KBM-7 (cell line): Measurements from ENCODE around the gene SH2D3C.
"Not testable (repeated sequence)": the region's sequence is repeated elsewhere in the genome, so short reads cannot be mapped to it uniquely, and the experiment has no call there.

Experiments used
- DNase-seq: peaks from one replicate; pipeline ENCODE4 v3.0.0-alpha.2; 2015
- in situ Hi-C: fragments of 300-500 bp; cut with MboI; formaldehyde crosslinking; loops from 2 replicates; pipeline ENCODE4 v1.14.3; 2020; ENCODE audit warnings: low sequenced_read_pairs, low pct_unique_long_range_greater_than_20kb, mixed read lengths

The SH2D3C gene

GRCh38 chr9:127770905-127771569 lies 7.4 kb downstream of the SH2D3C start:
- in situ Hi-C loops, result no loop called here
- DNase-seq, result peak; percentile 98

- DNase-seq, result no peak
- in situ Hi-C loops, result no loop called here
These were observed 7.9 kb downstream of the SH2D3C start for GRCh38 chr9:127770583-127770904.

- peak; percentile 80 for DNase-seq
- in situ Hi-C loops, result no loop called here
These were observed 8.4 kb downstream of the SH2D3C start for GRCh38 chr9:127769929-127770582.

DNA sequence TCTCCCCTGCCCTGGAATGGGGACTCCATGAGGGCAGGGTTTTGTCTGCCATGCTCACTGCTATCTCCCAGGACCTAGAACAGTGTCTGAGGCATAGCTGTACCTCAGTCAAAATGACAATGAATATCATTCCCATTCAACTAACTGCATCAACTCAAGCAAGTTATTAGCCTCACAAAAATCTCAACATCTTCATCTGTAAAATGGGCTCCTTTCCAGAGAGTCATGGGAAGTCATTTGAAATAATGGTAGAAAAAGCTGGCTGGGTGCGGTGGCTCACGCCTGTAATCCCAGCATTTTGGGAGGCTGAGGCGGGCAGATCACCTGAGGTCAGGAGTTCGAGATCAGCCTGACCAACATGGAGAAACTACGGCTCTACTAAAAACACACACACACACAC lies 9.4 kb downstream of the SH2D3C start:
- no peak for DNase-seq
- in situ Hi-C loops, result no loop called here

- no peak for DNase-seq
- in situ Hi-C loops, result no loop called here
These were observed 9.8 kb downstream of the SH2D3C start for GRCh38 chr9:127768698-127769097.

- in situ Hi-C loops, result no loop called here
These were observed 10.5 kb downstream of the SH2D3C start for GRCh38 chr9:127767909-127768331.

DNA sequence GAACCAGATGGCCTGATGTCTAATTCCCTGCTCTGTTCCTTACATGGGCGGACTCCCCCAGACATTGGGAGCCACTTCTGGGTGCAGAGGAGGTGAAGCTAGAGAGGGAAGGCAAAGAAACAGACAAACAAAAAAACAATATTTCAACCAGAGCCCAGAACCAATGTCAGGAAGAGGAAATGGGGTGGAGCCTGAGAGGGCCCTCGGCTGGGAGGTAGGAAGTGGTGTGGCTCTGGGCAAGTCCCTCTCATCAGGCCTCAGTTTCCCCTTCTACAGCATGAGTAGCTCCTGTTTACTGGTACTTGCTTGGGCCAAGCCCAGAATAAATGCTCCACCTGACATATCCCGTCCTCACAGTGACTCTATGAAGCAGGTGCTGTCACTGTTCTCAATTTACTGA lies 11.1 kb downstream of the SH2D3C start:
- DNase-seq, result no peak
- in situ Hi-C loops, result no loop called here

More at GRCh38 chr9:127767909-127768331, 10.5 kb downstream of the SH2D3C start:
- DNase-seq, result no peak

- in situ Hi-C loops, result no loop called here
- DNase-seq, result no peak
These were observed 13.0 kb downstream of the SH2D3C start for GRCh38 chr9:127765418-127765817.

DNA sequence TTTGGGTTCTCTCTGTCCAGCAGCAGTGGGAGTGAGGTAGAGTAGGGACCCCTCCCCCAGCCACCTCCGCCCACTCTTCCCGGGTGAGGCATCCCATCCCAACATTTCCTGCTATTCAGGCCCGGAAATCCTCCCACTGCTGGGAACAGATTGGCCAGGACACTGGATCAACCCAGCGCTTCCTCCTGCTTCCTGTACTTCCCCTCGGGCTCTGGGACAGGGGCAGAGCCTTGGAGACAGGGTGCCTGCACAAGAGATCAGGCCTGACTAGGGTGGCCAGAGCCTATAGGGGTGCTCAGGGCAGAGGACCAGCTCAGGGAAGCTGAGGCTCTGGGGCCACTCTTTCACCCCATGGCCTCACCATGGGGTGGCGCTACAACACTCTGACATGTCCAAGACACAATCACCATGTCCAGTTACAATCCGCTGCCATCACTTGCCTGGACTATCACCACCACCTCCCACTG lies 14.5 kb downstream of the SH2D3C start:
- peak; percentile 62 for DNase-seq
- in situ Hi-C loops, result no loop called here

- peak; percentile 60 for DNase-seq
- in situ Hi-C loops, result no loop called here
These were observed 16.3 kb downstream of the SH2D3C start for GRCh38 chr9:127762111-127762676.

DNA sequence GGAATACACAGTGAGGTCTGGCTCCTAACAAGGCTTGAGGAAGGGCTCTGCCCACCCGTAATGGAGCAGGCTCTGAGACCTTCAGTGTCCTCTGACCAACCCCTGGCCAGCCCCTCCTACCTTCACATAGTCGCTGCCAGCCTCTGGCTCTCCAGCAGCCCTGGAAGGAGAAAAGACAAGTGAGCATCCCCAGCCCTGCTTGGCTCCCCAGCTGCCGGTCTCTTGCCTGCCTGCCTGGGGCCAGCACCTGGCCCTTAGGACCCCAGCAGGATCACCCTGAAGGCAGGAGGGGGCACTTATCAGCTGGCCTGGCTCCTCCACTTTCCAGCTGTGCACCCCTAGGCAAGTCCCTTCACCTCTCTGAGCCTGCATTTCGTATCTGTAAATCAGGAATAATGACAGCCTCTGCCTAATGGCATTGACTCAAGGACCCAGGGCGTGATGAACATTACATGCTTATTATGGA lies 16.9 kb downstream of the SH2D3C start:
- in situ Hi-C loops, result no loop called here
- DNase-seq, result no peak

- DNase-seq, result no peak
- in situ Hi-C loops, result no loop called here
These were observed 17.4 kb downstream of the SH2D3C start for GRCh38 chr9:127761061-127761460.

GRCh38 chr9:127758843-127759242 lies 19.6 kb downstream of the SH2D3C start:
- DNase-seq, result no peak
- in situ Hi-C loops, result no loop called here

- in situ Hi-C loops, DNase-seq: not testable (repeated sequence)
These were observed 21.7 kb downstream of the SH2D3C start for GRCh38 chr9:127756776-127757175.

GRCh38 chr9:127756233-127756632 lies 22.2 kb downstream of the SH2D3C start:
- in situ Hi-C loops, result no loop called here
- no peak for DNase-seq

DNA sequence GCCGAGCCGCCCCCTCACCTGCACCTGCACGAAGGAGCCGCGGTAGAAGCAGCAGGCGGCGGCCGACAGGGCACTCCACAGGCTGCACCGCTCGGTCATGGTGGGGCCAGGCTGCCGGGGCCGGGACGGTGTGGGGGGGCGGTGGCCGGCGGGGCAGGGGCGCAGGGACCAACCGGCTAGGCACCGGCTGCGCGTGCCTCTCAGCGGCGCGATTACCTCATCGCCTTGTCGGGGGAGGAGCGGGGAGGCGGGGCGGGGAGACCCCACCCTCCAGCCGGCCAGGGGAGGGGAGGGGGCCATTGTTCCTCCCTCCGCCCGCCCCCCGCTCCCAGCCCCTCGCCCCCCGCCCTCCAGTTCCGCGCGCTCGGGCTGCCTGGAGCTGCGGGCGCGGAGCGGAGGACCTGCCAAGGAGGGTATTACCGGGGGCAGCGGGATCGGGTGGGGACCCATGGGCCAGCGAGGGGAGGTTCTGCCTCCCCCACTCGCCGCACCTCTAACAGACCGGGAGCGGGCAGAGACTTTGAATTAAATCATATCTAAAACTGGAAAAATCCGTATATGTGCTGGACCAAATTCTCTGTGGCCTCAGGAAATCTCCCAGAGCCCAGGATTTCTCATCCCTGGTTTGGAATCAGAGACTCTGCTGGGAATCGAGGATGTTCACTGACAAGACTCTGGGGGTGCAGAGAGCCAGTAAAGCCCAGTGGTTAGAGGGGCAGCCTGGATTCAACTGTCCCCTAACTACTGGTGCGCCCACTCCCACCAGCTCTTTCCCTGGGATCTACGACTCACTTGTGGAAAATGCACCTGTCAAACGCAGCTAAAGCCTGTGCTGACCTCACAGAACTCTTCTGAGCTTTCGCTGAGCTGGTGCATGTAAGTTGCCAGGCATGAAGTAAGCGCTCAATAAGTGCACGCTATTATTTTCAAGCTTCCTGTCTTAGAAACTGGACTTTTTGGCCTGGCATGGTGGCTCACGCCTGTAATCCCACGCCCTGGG lies 23.1 kb downstream of the SH2D3C start:
- no peak for DNase-seq
- in situ Hi-C loops, result no loop called here

- no peak for DNase-seq
- in situ Hi-C loops, result no loop called here
These were observed 24.1 kb downstream of the SH2D3C start for GRCh38 chr9:127754099-127755060.

- no peak for DNase-seq
- in situ Hi-C loops, result no loop called here
These were observed 24.8 kb downstream of the SH2D3C start for GRCh38 chr9:127753622-127754021.
